ENCODE data around the gene CROCC2.

- TF ChIP-seq CTCF (tag by site-specific recombination; IDR thresholded peaks at IDR 0.05) (no peak), OSR2 (tag by site-specific recombination; IDR thresholded peaks at IDR 0.05) (no peak), TCF7L2 (IDR thresholded peaks at IDR 0.05; ENCODE audit: borderline replicate concordance, low read depth, low read length) (no peak), ZFP37 (tag by site-specific recombination; IDR thresholded peaks at IDR 0.05) (no peak), ZSCAN4 (tag by site-specific recombination; IDR thresholded peaks at IDR 0.05) (no peak), ZNF513 (tag by site-specific recombination; IDR thresholded peaks at IDR 0.05) (no peak), SCRT1 (tag by site-specific recombination; IDR thresholded peaks at IDR 0.05; ENCODE audit: borderline replicate concordance) (no peak), ZNF530 (tag by site-specific recombination; IDR thresholded peaks at IDR 0.05; ENCODE audit: low read depth) (no peak), ZNF398 (tag by site-specific recombination; IDR thresholded peaks at IDR 0.05) (no peak), ZNF362 (tag by site-specific recombination; IDR thresholded peaks at IDR 0.05) (no peak), HOXC10 (CRISPR knock-in tag; IDR thresholded peaks at IDR 0.05) (no peak), ZNF350 (tag by site-specific recombination; IDR thresholded peaks at IDR 0.05) (no peak)
Measured at GRCh38 chr2:240995041-240996021, 89.2 kb downstream of the CROCC2 start.
